GM12878 (cell line): ENCODE data around the gene SLC39A8. TPM values are rescaled to one million over a fixed set of nuclear protein-coding genes. Genes with fewer than 3 reads are reported as not detected.

Experiments used
- ATAC-seq: fragments of 200-7000 bp; cut with Tn5 transposase; 3 replicates; pipeline ENCODE4 v1.9.1; 2020; ENCODE audit warnings: mild to moderate bottlenecking, moderate library complexity
- BruUV-seq: library from RNA; stranded (reverse); fragments of 400-500 nt; replicated peaks from 2 replicates; lab custom pipeline; 2021; lab: Mats Ljungman, UMichigan
- CTCF ChIA-PET: fragments of 300-600 bp; sonication (Branson Sonifier 250); formaldehyde crosslinking; extraction: SDS; loops from one replicate; lab custom pipeline; 2021; ENCODE audit warnings: inconsistent platforms; lab: Yijun Ruan, JAX
- POLR2A ChIA-PET: fragments of 350-600 bp; formaldehyde crosslinking; extraction: SDS; loops from one replicate; lab custom pipeline; 2021; ENCODE audit warnings: inconsistent platforms; lab: Charles Lee
- RAD21 ChIA-PET: fragments of 300-600 bp; sonication (Branson Sonifier 250); formaldehyde crosslinking; loops from one replicate; lab custom pipeline; 2023; ENCODE audit warnings: antibody characterized with exemption; ENCODE audit not compliant: unreplicated experiment; lab: Charles Lee
- SMC1A ChIA-PET: fragments of 300-600 bp; sonication (Branson Sonifier 250); formaldehyde crosslinking; loops from one replicate; lab custom pipeline; 2023; ENCODE audit not compliant: unreplicated experiment, uncharacterized antibody; lab: Charles Lee
- DNase-seq: peaks from one replicate; pipeline ENCODE4 v3.0.0-alpha.2; 2011; ENCODE audit warnings: low read depth, low spot score
- FAIRE-seq: peaks from 3 replicates; lab custom pipeline; 2011; peaks lifted over from hg19 to GRCh38; lab: Jason Lieb, UNC
- H2AFZ ChIP-seq: 2 replicates; pipeline ENCODE4 v1.6.0; 2011; ENCODE audit warnings: low read depth, low read length, control low read depth; ENCODE audit not compliant: control insufficient read depth
- H3K27ac ChIP-seq: 2 replicates; pipeline ENCODE4 v1.5.1; 2011; ENCODE audit warnings: control low read depth; ENCODE audit not compliant: control insufficient read depth, insufficient read depth
- H3K27me3 ChIP-seq, 2 experiments: replicated peaks in 1 of 2; 2 replicates each; pipeline versions ENCODE4 v1.6.0 to v1.6.1; 2011; ENCODE audit warnings: low read length in 1 of 2; ENCODE audit not compliant: control insufficient read depth in 2 of 2, insufficient read depth in 2 of 2
- H3K36me3 ChIP-seq, 2 experiments: 2 replicates each; pipeline ENCODE4 v1.5.1; 2011; ENCODE audit warnings: low read length in 1 of 2; ENCODE audit not compliant: control insufficient read depth in 2 of 2, insufficient read depth in 2 of 2
- H3K4me1 ChIP-seq: 2 replicates; pipeline ENCODE4 v1.6.1; 2011; ENCODE audit warnings: mild to moderate bottlenecking, low read length, moderate library complexity, mixed read lengths; ENCODE audit not compliant: control insufficient read depth, insufficient read depth
- H3K4me2 ChIP-seq: 2 replicates; pipeline ENCODE4 v1.6.0; 2011; ENCODE audit warnings: control low read depth; ENCODE audit not compliant: control insufficient read depth, insufficient read depth
- H3K4me3 ChIP-seq: fragments of 200-600 bp; sonication (generic); 2 replicates; pipeline ENCODE4 v1.5.1; 2016
- H3K79me2 ChIP-seq: 2 replicates; pipeline ENCODE4 v1.6.0; 2011; ENCODE audit warnings: low read length; ENCODE audit not compliant: control insufficient read depth, insufficient read depth
- H3K9ac ChIP-seq: 2 replicates; pipeline ENCODE4 v1.8.0; 2011; ENCODE audit warnings: low read length, control low read depth, mixed read lengths; ENCODE audit not compliant: control insufficient read depth, insufficient read depth
- H3K9me3 ChIP-seq: replicated peaks from 3 replicates; pipeline ENCODE4 v1.5.1; 2011; ENCODE audit warnings: mild to moderate bottlenecking, low read length; ENCODE audit not compliant: control insufficient read depth, insufficient read depth
- H4K20me1 ChIP-seq: 2 replicates; pipeline ENCODE4 v1.6.0; 2011; ENCODE audit not compliant: control insufficient read depth, insufficient read depth
- BHLHE40 ChIP-seq, 2 experiments: fragments of 450-650 bp in 1 of 2; IDR thresholded peaks; 2 replicates each; pipeline ENCODE4 v1.6.1; 2011 to 2017; ENCODE audit warnings: low read depth in 2 of 2, borderline replicate concordance in 1 of 2, improper control_type of control experiment in 1 of 2, low read length in 1 of 2, mild to moderate bottlenecking in 1 of 2
- DPF2 ChIP-seq: fragments of 450-650 bp; IDR thresholded peaks from 2 replicates; pipeline ENCODE4 v1.6.1; 2017; ENCODE audit warnings: mild to moderate bottlenecking
- EZH2 ChIP-seq: IDR thresholded peaks from 2 replicates; pipeline ENCODE4 v1.6.1; 2012; ENCODE audit warnings: low read depth, mild to moderate bottlenecking, control low read depth, inconsistent platforms, low read length, borderline replicate concordance; ENCODE audit not compliant: control insufficient read depth
- NFYB ChIP-seq: IDR thresholded peaks from 2 replicates; pipeline ENCODE4 v1.6.1; 2011; ENCODE audit warnings: low read depth, mild to moderate bottlenecking, low read length, improper control_type of control experiment, moderate library complexity; ENCODE audit not compliant: insufficient read depth
- SPI1 ChIP-seq: IDR thresholded peaks from 2 replicates; pipeline ENCODE4 v1.6.1; 2011; ENCODE audit warnings: low read depth, mild to moderate bottlenecking, low read length, moderate library complexity, borderline replicate concordance; ENCODE audit not compliant: insufficient read depth
- SRF ChIP-seq, 2 experiments: IDR thresholded peaks; 2 replicates each; pipeline ENCODE4 v1.6.1; 2011; ENCODE audit warnings: low read depth in 2 of 2, low read length in 2 of 2, mild to moderate bottlenecking in 1 of 2, moderate library complexity in 1 of 2
- ZNF207 ChIP-seq: fragments of 450-650 bp; IDR thresholded peaks from 2 replicates; pipeline ENCODE4 v1.6.1; 2014; ENCODE audit warnings: antibody characterized with exemption, mild to moderate bottlenecking, borderline replicate concordance
- ZNF24 ChIP-seq: fragments of 450-650 bp; IDR thresholded peaks from 2 replicates; pipeline ENCODE4 v1.6.1; 2017; ENCODE audit warnings: antibody characterized with exemption, mild to moderate bottlenecking
- ZNF622 ChIP-seq: fragments of 450-650 bp; IDR thresholded peaks from 2 replicates; pipeline ENCODE4 v1.6.1; 2017; ENCODE audit warnings: mild to moderate bottlenecking, inconsistent platforms
- WGBS: methylation state at CpG from one replicate; pipeline ENCODE4 v1.1.6; 2016; ENCODE audit warnings: low lambda C conversion rate; ENCODE audit not compliant: insufficient replicate concordance, insufficient coverage; ENCODE audit errors: missing lambda C conversion rate; 5-methylcytosine and 5-hydroxymethylcytosine counted together
- in situ Hi-C: fragments of 300-500 bp; cut with MboI; formaldehyde crosslinking; loops from 9 replicates; pipeline ENCODE4 v1.14.3; 2018; ENCODE audit warnings: mixed read lengths
- intact Hi-C: fragments of 100-400 bp; cut with micrococcal nuclease; formaldehyde crosslinking; loops from one replicate; pipeline ENCODE4 v1.14.2; 2022; ENCODE audit not compliant: unreplicated experiment
- polyA plus RNA-seq, 11 experiments: library from polyadenylated mRNA; depleted of rRNA in 4 of 11; unstranded in 6 of 11; stranded (reverse) in 5 of 11; fragments of >200 nt; fragmentation: Nextera tagmentation in 4 of 11; fragmentation: Illumina TruSeq in 1 of 11; extraction: Ambion mirVana in 4 of 11; extraction: Trizol in 1 of 11; gene quantifications; 1 replicate in 1 of 11; 2 replicates in 10 of 11; pipeline versions ENCODE4 v1.2.1 to v1.2.3, GENCODE V29; 2011 to 2016; ENCODE audit warnings: inconsistent platforms in 2 of 11, missing spikeins in 2 of 11, low read depth in 1 of 11
- total RNA-seq, 4 experiments: library from RNA; depleted of rRNA in 3 of 4; stranded (reverse); fragments of >200 nt in 3 of 4; fragmentation: Illumina TruSeq in 1 of 4; extraction: Trizol in 1 of 4; gene quantifications; 2 replicates each; pipeline versions ENCODE4 v1.2.1 to v1.2.3, GENCODE V29; 2013 to 2021

SLC39A8 gene
- total and polyA plus RNA-seq, 10 of the 15 experiments (the other 5 are each of a cell fraction or from before 2014, with no cell fraction given), result 7.9 to 47.8 (median 32.8) TPM

DNA sequence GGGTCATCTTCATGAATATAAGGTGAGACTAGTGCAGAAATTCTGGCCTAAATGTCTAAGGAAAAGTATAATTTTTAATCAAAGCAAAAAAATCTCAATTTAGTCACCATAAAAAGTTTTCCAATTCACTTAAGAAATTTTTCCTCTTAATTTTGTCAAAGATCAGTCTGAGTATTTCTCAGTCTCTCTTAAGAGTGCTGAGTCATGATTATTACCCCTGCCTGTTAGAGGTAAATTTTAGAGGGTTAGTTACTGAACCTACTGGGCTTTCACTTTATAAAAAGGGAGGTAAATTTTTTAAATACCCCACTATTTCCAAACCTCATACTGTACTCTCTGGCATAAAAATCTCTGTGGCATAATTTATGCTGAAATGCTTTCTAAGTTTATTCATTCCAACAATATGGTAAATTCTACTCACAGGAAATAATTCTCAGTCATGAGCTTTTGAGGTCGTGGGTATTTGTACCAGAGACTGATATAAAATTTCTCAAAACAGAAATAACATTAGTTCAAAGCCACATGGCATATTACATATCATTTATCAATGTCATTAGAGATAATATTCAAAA lies 122.4 kb downstream of the SLC39A8 start:
- DNase-seq (no peak), ATAC-seq (no peak), FAIRE-seq (no peak)
- no peaks in the 10 kb centered on the region for H3K4me1 ChIP-seq
- SMC1A ChIA-PET, result interaction anchor here (1.1 kb wide), 1 partner anchor 34 kb away, joined by 3 read pairs; no protein-coding TSS in a partner anchor
- no peak overlapping the region for H3K4me3 ChIP-seq
- no peaks in the 10 kb centered on the region for H3K79me2 ChIP-seq
- in situ Hi-C loops (no loop called here), intact Hi-C loops (no loop called here)
- H3K27ac ChIP-seq, result no peak overlapping the region
- H3K36me3 ChIP-seq, result no peaks in the 10 kb centered on the region
- RAD21 ChIA-PET, result no interaction called here
- WGBS, result 0% methylated on average over 1 of the region's 1 CpG
- CTCF ChIA-PET, result interaction anchor here (0.7 kb wide), 1 partner anchor 73 kb away, joined by 4 read pairs; no protein-coding TSS in a partner anchor
- no TSS peak for BruUV-seq
- H2AFZ ChIP-seq, result no peak overlapping the region
- POLR2A ChIA-PET, result no interaction called here
- TF ChIP-seq ZNF24, result no peak
- TF ChIP-seq ZNF207, result no peak
- TF ChIP-seq SRF (IDR thresholded peaks at IDR 0.05; ENCODE audit: low read depth in 2 of 2, low read length in 2 of 2), result no peak
- no peak for TF ChIP-seq ZNF622
- TF ChIP-seq SPI1, result no peak
- TF ChIP-seq DPF2, result no peak
- no peak for TF ChIP-seq NFYB
- no peak for TF ChIP-seq EZH2
- H3K9me3 ChIP-seq, result no peaks in the 10 kb centered on the region
- H3K9ac ChIP-seq, result no peak overlapping the region
- H3K4me2 ChIP-seq, result no peak overlapping the region
- no peaks in the 10 kb centered on the region for H4K20me1 ChIP-seq
- H3K27me3 ChIP-seq, result no peaks in the 10 kb centered on the region

DNA sequence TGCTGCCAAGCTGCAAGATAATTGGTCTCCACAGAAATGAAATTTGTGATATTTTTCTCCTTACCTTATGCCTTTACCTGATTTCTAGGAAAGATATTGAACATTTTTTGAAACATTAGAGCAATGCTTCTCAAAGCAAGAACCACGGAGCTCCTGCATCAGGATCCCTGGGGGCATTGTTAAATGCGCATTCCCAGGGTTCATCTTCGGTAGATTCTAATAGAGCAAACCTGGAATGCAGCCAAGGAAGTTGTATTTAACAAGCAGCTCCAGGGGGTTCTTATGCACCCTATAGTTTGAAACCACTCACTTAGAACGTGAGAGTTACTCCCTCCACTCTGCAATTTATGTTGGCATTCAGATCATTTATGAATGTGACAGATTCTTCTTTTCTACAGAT lies 126.2 kb downstream of the SLC39A8 start:
- no peak for ATAC-seq
- no peak overlapping the region for H3K4me2 ChIP-seq
- POLR2A ChIA-PET, result no interaction called here
- no peak for TF ChIP-seq BHLHE40 (IDR thresholded peaks at IDR 0.05; ENCODE audit: borderline replicate concordance in 1 of 2, low read depth in 2 of 2, low read length in 1 of 2)
- TF ChIP-seq, all 136 proteins: peak for 0
- Histone ChIP-seq H3K27ac (no peak overlapping the region), H3K9ac (no peak overlapping the region), H3K79me2 (no peaks in the 10 kb centered on the region), H3K4me3 (no peak overlapping the region), H2AFZ (no peak overlapping the region), H3K27me3 (no peaks in the 10 kb centered on the region), H3K36me3 (no peaks in the 10 kb centered on the region), H3K4me1 (no peaks in the 10 kb centered on the region), H3K9me3 (no peaks in the 10 kb centered on the region), H4K20me1 (no peaks in the 10 kb centered on the region)
- no peak for DNase-seq
- ChIA-PET SMC1A (no interaction called here), RAD21 (no interaction called here), CTCF (no interaction called here)
- BruUV-seq, result no TSS peak
- WGBS, result 21% methylated on average over 4 of the region's 4 CpGs
- FAIRE-seq, result no peak
- intact Hi-C loops, result no loop called here
- in situ Hi-C loops, result no loop called here
